ENCODE results near the gene B4GALT6.

B4GALT6 gene

DNA sequence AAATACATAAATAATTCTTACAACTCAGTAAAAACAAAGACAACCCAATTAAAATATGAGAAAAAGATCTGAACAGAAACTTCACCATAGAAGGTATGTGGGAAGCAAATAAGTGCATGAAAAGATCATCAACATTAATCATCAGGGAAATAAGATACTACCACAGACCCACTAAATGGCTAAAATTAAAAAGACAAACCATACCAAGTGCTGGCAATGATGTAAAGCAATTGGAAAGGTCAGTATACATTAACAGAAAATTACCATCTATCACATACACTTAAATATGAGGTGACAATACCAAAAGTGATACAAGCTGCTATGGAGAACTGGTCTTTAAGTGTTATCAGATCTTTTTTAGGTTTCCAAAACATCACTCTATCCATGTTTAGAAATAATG is 48.0 kb downstream of the B4GALT6 start:
- no peak overlapping the region for H3K9ac ChIP-seq (ENCODE audit: low read depth in 1 of 2, low read length in 2 of 2)
- H3K4me1 ChIP-seq (ENCODE audit: control insufficient read depth in 2 of 2, insufficient read depth in 2 of 2, low read length in 2 of 2): no peaks in the 10 kb centered on the region
- H3K9me3 ChIP-seq (ENCODE audit: control insufficient read depth in 2 of 2, low read length in 2 of 2): no peaks in the 10 kb centered on the region
- no peak overlapping the region for H3K27ac ChIP-seq (ENCODE audit: low read depth in 2 of 2, low read length in 2 of 2)
- H3K36me3 ChIP-seq (ENCODE audit: control insufficient read depth in 2 of 2, insufficient read depth in 2 of 2, low read length in 2 of 2): no peaks in the 10 kb centered on the region
- no peak overlapping the region for H3K4me3 ChIP-seq (ENCODE audit: low read length in 2 of 2)
- H3K27me3 ChIP-seq (ENCODE audit: control insufficient read depth in 2 of 2, insufficient read depth in 2 of 2, low read length in 2 of 2): no peaks in the 10 kb centered on the region

DNA sequence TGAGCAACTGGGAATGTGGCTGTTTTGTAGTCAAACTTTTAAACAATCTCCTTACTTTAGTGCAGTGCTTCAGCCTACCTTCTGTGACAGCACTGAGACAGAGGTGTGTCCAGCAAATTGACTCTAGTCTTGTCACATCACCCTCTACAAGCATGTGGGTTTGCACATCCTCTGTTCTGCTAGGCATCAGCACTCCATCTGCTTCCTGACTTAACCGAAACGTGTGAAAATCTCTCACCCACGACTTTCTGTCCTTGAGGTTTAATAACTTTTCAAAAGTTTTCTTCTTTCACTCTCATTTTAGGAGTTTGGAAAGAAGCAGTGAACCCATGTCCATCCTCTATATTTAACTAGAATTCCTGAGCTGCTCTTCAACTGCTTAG is 50.1 kb downstream of the B4GALT6 start:
- Histone ChIP-seq H3K9ac (ENCODE audit: low read depth in 1 of 2, low read length in 2 of 2) (no peak overlapping the region), H3K27me3 (ENCODE audit: control insufficient read depth in 2 of 2, insufficient read depth in 2 of 2, low read length in 2 of 2) (no peaks in the 10 kb centered on the region), H3K9me3 (ENCODE audit: control insufficient read depth in 2 of 2, low read length in 2 of 2) (no peaks in the 10 kb centered on the region), H3K4me1 (ENCODE audit: control insufficient read depth in 2 of 2, insufficient read depth in 2 of 2, low read length in 2 of 2) (no peaks in the 10 kb centered on the region), H3K36me3 (ENCODE audit: control insufficient read depth in 2 of 2, insufficient read depth in 2 of 2, low read length in 2 of 2) (no peaks in the 10 kb centered on the region), H3K4me3 (ENCODE audit: low read length in 2 of 2) (no peak overlapping the region), H3K27ac (ENCODE audit: low read depth in 2 of 2, low read length in 2 of 2) (no peak overlapping the region)

DNA sequence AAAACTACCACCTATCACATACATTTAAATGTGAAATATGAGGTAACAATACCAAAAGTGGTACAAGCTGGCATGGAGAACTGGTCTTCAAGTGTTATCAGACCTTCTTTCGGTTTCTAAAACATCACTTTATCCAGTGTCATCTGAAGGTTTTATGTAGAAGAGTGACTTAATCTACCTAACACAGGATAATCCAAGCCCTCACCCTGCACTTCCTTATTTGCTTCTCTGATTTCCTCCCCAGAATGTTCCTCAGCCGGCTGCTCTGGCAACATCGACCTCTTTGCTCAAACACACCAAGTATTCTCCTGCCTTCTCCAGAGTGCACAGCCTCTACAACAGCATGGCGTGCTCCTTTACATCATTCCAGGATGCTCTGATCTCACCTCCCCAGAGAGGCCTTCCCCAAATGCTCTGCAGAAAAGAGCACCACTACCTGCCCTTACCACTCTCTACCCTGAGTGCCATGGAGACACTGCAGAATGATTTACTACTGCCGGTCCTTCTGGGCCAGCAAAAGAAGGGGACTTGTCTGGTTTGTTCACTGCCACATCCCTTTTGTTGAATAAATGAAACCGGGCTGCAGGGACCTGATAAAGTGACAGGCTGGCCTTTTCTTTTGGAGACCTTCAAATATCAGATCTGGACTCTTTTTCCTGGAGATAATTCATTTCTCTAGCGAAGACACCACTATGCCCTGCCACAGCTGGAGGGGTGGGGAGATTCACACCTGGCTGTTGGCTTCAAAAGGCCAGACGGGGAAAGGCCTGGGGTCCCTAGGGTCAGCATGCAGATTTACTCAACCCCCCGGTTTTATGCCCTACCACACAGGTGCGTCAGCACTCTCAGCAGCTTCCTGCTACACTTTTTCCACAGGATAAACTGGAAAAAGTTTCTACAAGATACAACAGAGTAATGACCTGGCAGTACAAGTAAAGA is 50.7 kb downstream of the B4GALT6 start:
- no peak overlapping the region for H3K9ac ChIP-seq (ENCODE audit: low read depth in 1 of 2, low read length in 2 of 2)
- no peak overlapping the region for H3K27ac ChIP-seq (ENCODE audit: low read depth in 2 of 2, low read length in 2 of 2)
- H3K36me3 ChIP-seq (ENCODE audit: control insufficient read depth in 2 of 2, insufficient read depth in 2 of 2, low read length in 2 of 2): no peaks in the 10 kb centered on the region
- no peaks in the 10 kb centered on the region for H3K9me3 ChIP-seq (ENCODE audit: control insufficient read depth in 2 of 2, low read length in 2 of 2)
- H3K4me1 ChIP-seq (ENCODE audit: control insufficient read depth in 2 of 2, insufficient read depth in 2 of 2, low read length in 2 of 2): no peaks in the 10 kb centered on the region
- no peak overlapping the region for H3K4me3 ChIP-seq (ENCODE audit: low read length in 2 of 2)
- no peaks in the 10 kb centered on the region for H3K27me3 ChIP-seq (ENCODE audit: control insufficient read depth in 2 of 2, insufficient read depth in 2 of 2, low read length in 2 of 2)

DNA sequence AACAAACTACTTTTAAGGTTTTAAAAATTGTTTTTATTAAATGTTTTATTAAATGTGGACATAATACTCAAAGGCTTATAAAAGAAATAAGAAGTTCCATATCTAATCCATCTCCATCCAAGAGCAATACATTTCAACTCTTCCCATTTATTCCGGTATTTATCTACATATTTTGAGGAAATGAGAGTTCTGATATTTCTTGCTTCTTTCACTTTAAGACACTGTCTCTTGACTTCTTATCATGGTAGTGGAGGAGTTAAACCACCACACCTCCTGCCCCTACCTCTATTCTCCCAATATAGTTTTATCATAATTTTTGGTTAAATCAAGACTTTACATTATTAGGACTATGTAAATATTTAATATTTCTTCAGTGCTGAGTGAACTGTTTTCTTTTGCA is 52.0 kb downstream of the B4GALT6 start:
- Histone ChIP-seq H3K9me3 (ENCODE audit: control insufficient read depth in 2 of 2, low read length in 2 of 2) (no peaks in the 10 kb centered on the region), H3K4me1 (ENCODE audit: control insufficient read depth in 2 of 2, insufficient read depth in 2 of 2, low read length in 2 of 2) (no peaks in the 10 kb centered on the region), H3K36me3 (ENCODE audit: control insufficient read depth in 2 of 2, insufficient read depth in 2 of 2, low read length in 2 of 2) (no peaks in the 10 kb centered on the region), H3K4me3 (ENCODE audit: low read length in 2 of 2) (no peak overlapping the region), H3K27me3 (ENCODE audit: control insufficient read depth in 2 of 2, insufficient read depth in 2 of 2, low read length in 2 of 2) (no peaks in the 10 kb centered on the region), H3K9ac (ENCODE audit: low read depth in 1 of 2, low read length in 2 of 2) (no peak overlapping the region), H3K27ac (ENCODE audit: low read depth in 2 of 2, low read length in 2 of 2) (no peak overlapping the region)

DNA sequence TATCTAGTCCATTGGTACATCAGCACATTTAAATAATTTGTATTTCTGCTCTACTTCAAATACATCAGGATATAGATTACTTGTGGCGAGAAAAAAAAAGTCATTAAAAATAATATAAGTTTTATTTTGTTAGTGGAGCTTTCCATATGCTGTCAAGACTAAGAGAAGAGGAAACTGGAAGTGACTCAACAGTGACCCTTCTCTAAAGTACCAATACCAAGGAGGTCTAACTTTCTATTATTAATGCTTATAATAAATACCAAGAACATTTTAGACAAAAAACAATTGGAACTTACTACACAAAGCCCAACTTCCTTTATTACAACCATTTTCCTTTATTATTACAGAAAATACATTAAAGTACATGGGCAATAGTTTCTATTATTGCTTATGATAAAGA is 52.9 kb downstream of the B4GALT6 start:
- no peaks in the 10 kb centered on the region for H3K9me3 ChIP-seq (ENCODE audit: control insufficient read depth in 2 of 2, low read length in 2 of 2)
- no peaks in the 10 kb centered on the region for H3K4me1 ChIP-seq (ENCODE audit: control insufficient read depth in 2 of 2, insufficient read depth in 2 of 2, low read length in 2 of 2)
- no peak overlapping the region for H3K27ac ChIP-seq (ENCODE audit: low read depth in 2 of 2, low read length in 2 of 2)
- no peaks in the 10 kb centered on the region for H3K36me3 ChIP-seq (ENCODE audit: control insufficient read depth in 2 of 2, insufficient read depth in 2 of 2, low read length in 2 of 2)
- H3K9ac ChIP-seq (ENCODE audit: low read depth in 1 of 2, low read length in 2 of 2): no peak overlapping the region
- no peaks in the 10 kb centered on the region for H3K27me3 ChIP-seq (ENCODE audit: control insufficient read depth in 2 of 2, insufficient read depth in 2 of 2, low read length in 2 of 2)
- no peak overlapping the region for H3K4me3 ChIP-seq (ENCODE audit: low read length in 2 of 2)

DNA sequence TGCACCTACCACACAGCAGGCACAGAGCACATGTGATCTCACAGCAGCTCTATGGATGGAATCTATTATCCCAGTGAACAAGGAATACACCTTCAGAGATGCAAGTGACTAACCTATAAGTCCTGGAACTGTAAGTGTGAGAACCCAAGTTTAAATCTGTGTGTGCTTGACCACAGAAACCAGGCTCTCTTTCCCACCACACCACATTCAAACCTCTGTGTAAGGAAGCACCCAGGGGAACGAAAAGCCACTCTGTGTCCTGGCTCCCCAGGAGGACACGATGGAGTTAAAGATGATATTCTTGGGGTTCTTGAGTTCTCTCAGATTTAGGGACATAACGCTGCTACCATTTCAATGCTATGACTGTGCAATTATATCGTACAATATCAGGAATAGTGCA is 53.8 kb downstream of the B4GALT6 start:
- H3K36me3 ChIP-seq (ENCODE audit: control insufficient read depth in 2 of 2, insufficient read depth in 2 of 2, low read length in 2 of 2): no peaks in the 10 kb centered on the region
- H3K9ac ChIP-seq (ENCODE audit: low read depth in 1 of 2, low read length in 2 of 2): no peak overlapping the region
- H3K9me3 ChIP-seq (ENCODE audit: control insufficient read depth in 2 of 2, low read length in 2 of 2): no peaks in the 10 kb centered on the region
- H3K27ac ChIP-seq (ENCODE audit: low read depth in 2 of 2, low read length in 2 of 2): no peak overlapping the region
- no peaks in the 10 kb centered on the region for H3K27me3 ChIP-seq (ENCODE audit: control insufficient read depth in 2 of 2, insufficient read depth in 2 of 2, low read length in 2 of 2)
- no peak overlapping the region for H3K4me3 ChIP-seq (ENCODE audit: low read length in 2 of 2)
- H3K4me1 ChIP-seq (ENCODE audit: control insufficient read depth in 2 of 2, insufficient read depth in 2 of 2, low read length in 2 of 2): no peaks in the 10 kb centered on the region

DNA sequence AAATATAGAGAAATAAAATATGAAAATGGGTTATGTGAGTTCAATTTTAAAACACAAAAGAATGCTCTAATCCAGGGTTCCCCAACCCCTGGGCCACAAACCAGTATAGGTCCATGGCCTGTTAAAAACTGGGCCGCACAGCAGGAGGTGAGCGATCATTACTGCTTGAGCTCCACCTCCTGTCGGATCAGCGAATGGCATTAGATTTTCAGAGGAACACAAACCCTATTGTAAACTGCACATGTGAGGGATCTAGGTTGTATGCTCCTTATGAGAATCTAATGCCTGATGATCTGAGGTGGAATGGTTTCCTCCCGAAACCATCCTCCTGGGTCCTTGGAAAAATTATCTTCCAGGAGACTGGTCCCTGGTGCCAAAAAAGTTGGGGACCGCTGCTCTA is 58.0 kb downstream of the B4GALT6 start:
- Histone ChIP-seq H3K27me3 (ENCODE audit: control insufficient read depth in 2 of 2, insufficient read depth in 2 of 2, low read length in 2 of 2) (no peaks in the 10 kb centered on the region), H3K4me3 (ENCODE audit: low read length in 2 of 2) (no peak overlapping the region), H3K4me1 (ENCODE audit: control insufficient read depth in 2 of 2, insufficient read depth in 2 of 2, low read length in 2 of 2) (no peaks in the 10 kb centered on the region), H3K27ac (ENCODE audit: low read depth in 2 of 2, low read length in 2 of 2) (no peak overlapping the region), H3K9me3 (ENCODE audit: control insufficient read depth in 2 of 2, low read length in 2 of 2) (no peaks in the 10 kb centered on the region), H3K9ac (ENCODE audit: low read depth in 1 of 2, low read length in 2 of 2) (no peak overlapping the region), H3K36me3 (ENCODE audit: control insufficient read depth in 2 of 2, insufficient read depth in 2 of 2, low read length in 2 of 2) (no peaks in the 10 kb centered on the region)

DNA sequence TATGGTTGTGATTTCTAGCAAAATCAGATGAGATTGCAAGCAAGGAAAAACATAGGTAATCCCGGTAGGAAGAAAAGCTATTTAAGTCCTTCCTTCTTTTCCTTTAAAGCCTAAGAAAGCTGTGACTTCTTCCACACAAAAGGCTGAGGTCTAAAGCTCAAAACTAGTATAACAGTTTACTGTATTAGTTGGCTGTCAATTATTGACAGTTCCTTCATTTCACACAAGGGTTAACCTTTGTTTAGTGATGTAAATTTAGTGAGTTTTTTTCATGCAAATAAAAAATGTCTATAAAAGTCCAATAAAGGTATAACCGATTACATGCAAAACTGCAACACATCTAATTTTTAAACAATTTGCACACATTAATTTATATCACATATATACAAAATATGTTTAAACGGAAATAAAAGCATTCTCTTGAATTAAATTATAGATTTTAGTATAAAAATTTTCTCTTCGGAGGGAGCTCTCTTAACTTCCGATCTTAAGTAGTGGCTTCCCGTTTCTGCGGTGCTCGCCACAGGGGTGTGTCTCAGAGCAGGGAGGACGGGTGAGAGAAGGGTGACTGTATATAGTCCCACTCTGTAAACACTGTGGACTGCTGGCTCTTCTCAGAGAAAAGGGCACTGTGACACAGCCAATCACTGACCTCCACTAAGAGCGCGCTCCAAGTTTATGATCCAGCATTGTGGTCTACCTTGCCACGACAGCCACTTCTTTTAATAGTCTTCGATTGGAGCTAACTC is 59.3 kb downstream of the B4GALT6 start:
- no peaks in the 10 kb centered on the region for H3K9me3 ChIP-seq (ENCODE audit: control insufficient read depth in 2 of 2, low read length in 2 of 2)
- H3K4me3 ChIP-seq (ENCODE audit: low read length in 2 of 2): no peak overlapping the region
- H3K9ac ChIP-seq (ENCODE audit: low read depth in 1 of 2, low read length in 2 of 2): peak overlapping the region in 1 of 2 donors; percentile 17
- H3K27ac ChIP-seq (ENCODE audit: low read depth in 2 of 2, low read length in 2 of 2): no peak overlapping the region
- no peaks in the 10 kb centered on the region for H3K27me3 ChIP-seq (ENCODE audit: control insufficient read depth in 2 of 2, insufficient read depth in 2 of 2, low read length in 2 of 2)
- H3K4me1 ChIP-seq (ENCODE audit: control insufficient read depth in 2 of 2, insufficient read depth in 2 of 2, low read length in 2 of 2): no peaks in the 10 kb centered on the region
- H3K36me3 ChIP-seq (ENCODE audit: control insufficient read depth in 2 of 2, insufficient read depth in 2 of 2, low read length in 2 of 2): no peaks in the 10 kb centered on the region

GRCh38 chr18:31619291-31619690 is 65.1 kb downstream of the B4GALT6 start:
- no peak overlapping the region for H3K27ac ChIP-seq (ENCODE audit: low read depth in 2 of 2, low read length in 2 of 2)
- no peaks in the 10 kb centered on the region for H3K4me1 ChIP-seq (ENCODE audit: control insufficient read depth in 2 of 2, insufficient read depth in 2 of 2, low read length in 2 of 2)
- H3K4me3 ChIP-seq (ENCODE audit: low read length in 2 of 2): no peak overlapping the region
- H3K9me3 ChIP-seq (ENCODE audit: control insufficient read depth in 2 of 2, low read length in 2 of 2): no peaks in the 10 kb centered on the region
- H3K36me3 ChIP-seq (ENCODE audit: control insufficient read depth in 2 of 2, insufficient read depth in 2 of 2, low read length in 2 of 2): no peaks in the 10 kb centered on the region
- no peaks in the 10 kb centered on the region for H3K27me3 ChIP-seq (ENCODE audit: control insufficient read depth in 2 of 2, insufficient read depth in 2 of 2, low read length in 2 of 2)
- H3K9ac ChIP-seq (ENCODE audit: low read depth in 1 of 2, low read length in 2 of 2): no peak overlapping the region

DNA sequence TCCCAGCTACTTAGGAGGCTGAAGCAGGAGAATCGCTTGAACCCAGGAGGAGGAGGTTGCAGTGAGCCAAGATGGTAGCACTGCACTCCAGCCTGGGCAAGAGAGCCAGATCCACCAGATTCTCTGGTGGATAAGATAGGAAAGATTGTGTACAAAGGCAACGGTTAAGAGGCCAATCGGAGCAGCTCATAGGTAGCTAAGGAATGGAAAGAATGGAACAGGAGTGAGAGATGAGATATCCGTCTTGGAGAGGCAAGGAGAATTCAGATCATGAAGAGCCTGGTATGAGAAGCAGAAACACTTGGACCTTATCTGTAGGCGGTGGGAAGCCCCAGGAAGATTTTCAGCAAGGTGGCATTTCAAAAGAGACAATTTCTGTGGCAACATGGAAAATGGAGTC is 65.6 kb downstream of the B4GALT6 start:
- Histone ChIP-seq H3K9me3 (ENCODE audit: control insufficient read depth in 2 of 2, low read length in 2 of 2) (no peaks in the 10 kb centered on the region), H3K4me1 (ENCODE audit: control insufficient read depth in 2 of 2, insufficient read depth in 2 of 2, low read length in 2 of 2) (no peaks in the 10 kb centered on the region), H3K27me3 (ENCODE audit: control insufficient read depth in 2 of 2, insufficient read depth in 2 of 2, low read length in 2 of 2) (no peaks in the 10 kb centered on the region), H3K4me3 (ENCODE audit: low read length in 2 of 2) (no peak overlapping the region), H3K27ac (ENCODE audit: low read depth in 2 of 2, low read length in 2 of 2) (no peak overlapping the region), H3K9ac (ENCODE audit: low read depth in 1 of 2, low read length in 2 of 2) (no peak overlapping the region), H3K36me3 (ENCODE audit: control insufficient read depth in 2 of 2, insufficient read depth in 2 of 2, low read length in 2 of 2) (no peaks in the 10 kb centered on the region)
